GM23338 (cell line): Measurements from ENCODE around the gene EIF4A3. TPM values are rescaled to one million over a fixed set of nuclear protein-coding genes. Genes with fewer than 3 reads are reported as not detected.

Experiments
- ATAC-seq: fragments of 200-7000 bp; cut with Tn5 transposase; 3 replicates; pipeline ENCODE4 v1.9.1; 2020
- DNase-seq: peaks from one replicate; pipeline ENCODE4 v3.0.0-alpha.2; 2015; ENCODE audit warnings: low spot score
- H2AFZ ChIP-seq: fragments of 200-600 bp; sonication (generic); 2 replicates; pipeline ENCODE4 v1.8.0; 2016; ENCODE audit warnings: antibody characterized with exemption, mild to moderate bottlenecking, moderate library complexity
- H3F3A ChIP-seq: fragments of 200-600 bp; sonication (generic); replicated peaks from 2 replicates; pipeline ENCODE4 v1.8.0; 2017; ENCODE audit warnings: antibody characterized with exemption, mixed run types, low read depth
- H3K27ac ChIP-seq: fragments of 200-600 bp; sonication (generic); 2 replicates; pipeline ENCODE4 v1.6.1; 2016; ENCODE audit warnings: low read depth
- H3K27me3 ChIP-seq: fragments of 200-600 bp; sonication (generic); 2 replicates; pipeline ENCODE4 v1.8.0; 2016; ENCODE audit warnings: mild to moderate bottlenecking, mixed run types, moderate library complexity; ENCODE audit not compliant: insufficient read depth
- H3K36me3 ChIP-seq: fragments of 200-600 bp; sonication (generic); 2 replicates; pipeline ENCODE4 v1.8.0; 2016; ENCODE audit warnings: mild to moderate bottlenecking; ENCODE audit not compliant: insufficient read depth
- H3K4me1 ChIP-seq: fragments of 200-600 bp; sonication (generic); 2 replicates; pipeline ENCODE4 v1.8.0; 2016; ENCODE audit warnings: mild to moderate bottlenecking, moderate library complexity; ENCODE audit not compliant: insufficient read depth
- H3K4me2 ChIP-seq: fragments of 200-600 bp; sonication (generic); 2 replicates; pipeline ENCODE4 v1.7.1; 2017; ENCODE audit warnings: mixed run types
- H3K4me3 ChIP-seq: fragments of 200-600 bp; sonication (generic); 2 replicates; pipeline ENCODE4 v1.6.1; 2016; ENCODE audit warnings: mixed run types
- H3K79me2 ChIP-seq: fragments of 200-600 bp; sonication (generic); replicated peaks from 2 replicates; pipeline ENCODE4 v1.8.0; 2017; ENCODE audit warnings: mild to moderate bottlenecking; ENCODE audit not compliant: insufficient read depth
- H3K9me2 ChIP-seq: fragments of 200-600 bp; sonication (generic); 2 replicates; pipeline ENCODE4 v1.8.0; 2017; ENCODE audit not compliant: insufficient read depth
- H4K20me1 ChIP-seq: fragments of 200-600 bp; sonication (generic); replicated peaks from 2 replicates; pipeline ENCODE4 v1.8.0; 2017; ENCODE audit warnings: mild to moderate bottlenecking; ENCODE audit not compliant: insufficient read depth
- H3K27ac Mint-ChIP-seq: 2 replicates; pipeline ENCODE4 v1.8.0; 2020; ENCODE audit warnings: inconsistent platforms, mild to moderate bottlenecking, moderate library complexity, mixed read lengths
- H3K27me3 Mint-ChIP-seq: 3 replicates; pipeline ENCODE4 v1.8.0; 2022; ENCODE audit warnings: low read depth, mild to moderate bottlenecking, moderate library complexity, mixed read lengths, inconsistent platforms; ENCODE audit not compliant: insufficient read depth, poor library complexity
- H3K36me3 Mint-ChIP-seq: 3 replicates; pipeline ENCODE4 v1.8.0; 2021; ENCODE audit warnings: low read depth, mild to moderate bottlenecking, inconsistent platforms, moderate library complexity, mixed read lengths
- H3K4me1 Mint-ChIP-seq: 3 replicates; pipeline ENCODE4 v1.8.0; 2020; ENCODE audit warnings: mild to moderate bottlenecking, inconsistent platforms, mixed read lengths
- H3K4me3 Mint-ChIP-seq: 3 replicates; pipeline ENCODE4 v1.8.0; 2021; ENCODE audit warnings: moderate library complexity, mild to moderate bottlenecking, inconsistent platforms, mixed read lengths
- H3K9me3 Mint-ChIP-seq: 3 replicates; pipeline ENCODE4 v1.8.0; 2020; ENCODE audit warnings: moderate library complexity, mild to moderate bottlenecking, inconsistent platforms, mixed read lengths
- CREB1 ChIP-seq: fragments of 250-450 bp; sonication (Bioruptor Pico); IDR thresholded peaks from 2 replicates; pipeline ENCODE4 v1.5.0; 2020; ENCODE audit warnings: low read depth, mild to moderate bottlenecking, moderate library complexity
- EZH2 ChIP-seq: fragments of 200-600 bp; sonication (generic); IDR thresholded peaks from one replicate; pipeline ENCODE4 v1.8.0; 2017; ENCODE audit warnings: antibody characterized with exemption, mild to moderate bottlenecking, low read depth; ENCODE audit not compliant: unreplicated experiment
- EZH2phosphoT487 ChIP-seq: fragments of 200-600 bp; sonication (generic); IDR thresholded peaks from one replicate; pipeline ENCODE4 v1.8.1; 2018; ENCODE audit warnings: antibody characterized with exemption; ENCODE audit not compliant: unreplicated experiment
- JUNB ChIP-seq: IDR thresholded peaks from one replicate; pipeline ENCODE4 v1.6.1; 2016; ENCODE audit warnings: antibody characterized with exemption; ENCODE audit not compliant: unreplicated experiment
- NANOG ChIP-seq: IDR thresholded peaks from 2 replicates; pipeline ENCODE4 v1.6.1; 2016; ENCODE audit warnings: antibody characterized with exemption, borderline replicate concordance
- POLR2AphosphoS5 ChIP-seq: IDR thresholded peaks from 2 replicates; pipeline ENCODE4 v1.6.1; 2016; ENCODE audit warnings: antibody characterized with exemption, low read depth
- STAT1 ChIP-seq: IDR thresholded peaks from one replicate; pipeline ENCODE4 v1.6.1; 2016; ENCODE audit warnings: antibody characterized with exemption; ENCODE audit not compliant: unreplicated experiment
- ZNF114 ChIP-seq: fragments of 250-450 bp; sonication (Bioruptor Pico); IDR thresholded peaks from 2 replicates; pipeline ENCODE4 v1.5.0; 2020; ENCODE audit warnings: mild to moderate bottlenecking, moderate library complexity
- ZNF331 ChIP-seq: fragments of 250-450 bp; sonication (Bioruptor Pico); IDR thresholded peaks from 2 replicates; pipeline ENCODE4 v1.5.0; 2020; ENCODE audit warnings: low read depth, mild to moderate bottlenecking, moderate library complexity
- polyA plus RNA-seq: library from polyadenylated mRNA; unstranded; fragments of >200 nt; fragmentation: Nextera tagmentation; extraction: Ambion mirVana; gene quantifications from 2 replicates; pipeline ENCODE4 v1.2.1, GENCODE V29; 2016
- total RNA-seq: library from RNA; depleted of rRNA; stranded (reverse); fragments of >200 nt; shearing (Covaris generic); gene quantifications from 2 replicates; pipeline ENCODE4 v1.2.3, GENCODE V29; 2014
- TF ChIP-seq, protein P1 (sequence below): fragments of 250-450 bp; sonication (Bioruptor Pico); IDR thresholded peaks from 2 replicates; pipeline ENCODE4 v1.5.0; 2020; ENCODE audit warnings: mild to moderate bottlenecking, moderate library complexity
- TF ChIP-seq, protein P2 (sequence below): IDR thresholded peaks from one replicate; pipeline ENCODE4 v1.6.1; 2018; ENCODE audit warnings: antibody characterized with exemption; ENCODE audit not compliant: unreplicated experiment
- TF ChIP-seq, protein P3 (sequence below), 2 experiments: fragments of 200-600 bp in 1 of 2; sonication (generic) in 1 of 2; conservative IDR thresholded peaks; 2 replicates each; pipeline versions ENCODE4 v1.5.1 to v1.6.1; 2016 to 2017; ENCODE audit warnings: antibody characterized with exemption in 2 of 2, low read depth in 2 of 2, mild to moderate bottlenecking in 2 of 2, moderate library complexity in 1 of 2
- TF ChIP-seq, protein P4 (sequence below): IDR thresholded peaks from 2 replicates; pipeline ENCODE4 v1.6.1; 2016; ENCODE audit warnings: antibody characterized with exemption

Gene EIF4A3
- total and polyA plus RNA-seq, 2 experiments from 2014 or later = 146 to 156 TPM

DNA sequence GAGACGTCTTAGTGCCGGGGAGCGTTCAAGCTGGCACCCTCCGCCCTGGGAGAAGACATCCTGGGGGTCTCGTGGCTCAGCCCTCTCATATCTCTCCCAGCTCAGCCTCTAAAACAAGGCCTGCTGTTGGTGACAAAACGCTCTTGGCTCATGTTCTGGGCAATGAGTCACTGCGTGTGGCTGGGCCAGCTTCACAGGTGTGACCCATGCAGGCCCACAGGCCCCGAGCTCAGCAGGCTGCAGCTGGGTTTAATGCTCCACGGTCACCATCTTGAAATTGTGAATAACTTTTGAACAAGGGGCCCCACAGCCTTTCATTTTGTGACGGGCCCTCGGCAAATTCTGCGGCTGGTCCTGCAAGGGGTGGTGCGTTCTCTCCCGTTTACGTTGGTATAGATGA lies 23.1 kb downstream of the EIF4A3 start:
- no peak overlapping the region for H3K4me3 ChIP-seq
- ATAC-seq = peak; percentile 7
- TF ChIP-seq NANOG (no peak), POLR2AphosphoS5 (no peak), STAT1 (no peak), EZH2phosphoT487 (no peak), CREB1 (CRISPR knock-in tag) (no peak), JUNB (no peak), EZH2 (no peak), ZNF331 (CRISPR knock-in tag) (no peak), ZNF114 (CRISPR knock-in tag) (no peak)
- TF ChIP-seq, protein P1, sequence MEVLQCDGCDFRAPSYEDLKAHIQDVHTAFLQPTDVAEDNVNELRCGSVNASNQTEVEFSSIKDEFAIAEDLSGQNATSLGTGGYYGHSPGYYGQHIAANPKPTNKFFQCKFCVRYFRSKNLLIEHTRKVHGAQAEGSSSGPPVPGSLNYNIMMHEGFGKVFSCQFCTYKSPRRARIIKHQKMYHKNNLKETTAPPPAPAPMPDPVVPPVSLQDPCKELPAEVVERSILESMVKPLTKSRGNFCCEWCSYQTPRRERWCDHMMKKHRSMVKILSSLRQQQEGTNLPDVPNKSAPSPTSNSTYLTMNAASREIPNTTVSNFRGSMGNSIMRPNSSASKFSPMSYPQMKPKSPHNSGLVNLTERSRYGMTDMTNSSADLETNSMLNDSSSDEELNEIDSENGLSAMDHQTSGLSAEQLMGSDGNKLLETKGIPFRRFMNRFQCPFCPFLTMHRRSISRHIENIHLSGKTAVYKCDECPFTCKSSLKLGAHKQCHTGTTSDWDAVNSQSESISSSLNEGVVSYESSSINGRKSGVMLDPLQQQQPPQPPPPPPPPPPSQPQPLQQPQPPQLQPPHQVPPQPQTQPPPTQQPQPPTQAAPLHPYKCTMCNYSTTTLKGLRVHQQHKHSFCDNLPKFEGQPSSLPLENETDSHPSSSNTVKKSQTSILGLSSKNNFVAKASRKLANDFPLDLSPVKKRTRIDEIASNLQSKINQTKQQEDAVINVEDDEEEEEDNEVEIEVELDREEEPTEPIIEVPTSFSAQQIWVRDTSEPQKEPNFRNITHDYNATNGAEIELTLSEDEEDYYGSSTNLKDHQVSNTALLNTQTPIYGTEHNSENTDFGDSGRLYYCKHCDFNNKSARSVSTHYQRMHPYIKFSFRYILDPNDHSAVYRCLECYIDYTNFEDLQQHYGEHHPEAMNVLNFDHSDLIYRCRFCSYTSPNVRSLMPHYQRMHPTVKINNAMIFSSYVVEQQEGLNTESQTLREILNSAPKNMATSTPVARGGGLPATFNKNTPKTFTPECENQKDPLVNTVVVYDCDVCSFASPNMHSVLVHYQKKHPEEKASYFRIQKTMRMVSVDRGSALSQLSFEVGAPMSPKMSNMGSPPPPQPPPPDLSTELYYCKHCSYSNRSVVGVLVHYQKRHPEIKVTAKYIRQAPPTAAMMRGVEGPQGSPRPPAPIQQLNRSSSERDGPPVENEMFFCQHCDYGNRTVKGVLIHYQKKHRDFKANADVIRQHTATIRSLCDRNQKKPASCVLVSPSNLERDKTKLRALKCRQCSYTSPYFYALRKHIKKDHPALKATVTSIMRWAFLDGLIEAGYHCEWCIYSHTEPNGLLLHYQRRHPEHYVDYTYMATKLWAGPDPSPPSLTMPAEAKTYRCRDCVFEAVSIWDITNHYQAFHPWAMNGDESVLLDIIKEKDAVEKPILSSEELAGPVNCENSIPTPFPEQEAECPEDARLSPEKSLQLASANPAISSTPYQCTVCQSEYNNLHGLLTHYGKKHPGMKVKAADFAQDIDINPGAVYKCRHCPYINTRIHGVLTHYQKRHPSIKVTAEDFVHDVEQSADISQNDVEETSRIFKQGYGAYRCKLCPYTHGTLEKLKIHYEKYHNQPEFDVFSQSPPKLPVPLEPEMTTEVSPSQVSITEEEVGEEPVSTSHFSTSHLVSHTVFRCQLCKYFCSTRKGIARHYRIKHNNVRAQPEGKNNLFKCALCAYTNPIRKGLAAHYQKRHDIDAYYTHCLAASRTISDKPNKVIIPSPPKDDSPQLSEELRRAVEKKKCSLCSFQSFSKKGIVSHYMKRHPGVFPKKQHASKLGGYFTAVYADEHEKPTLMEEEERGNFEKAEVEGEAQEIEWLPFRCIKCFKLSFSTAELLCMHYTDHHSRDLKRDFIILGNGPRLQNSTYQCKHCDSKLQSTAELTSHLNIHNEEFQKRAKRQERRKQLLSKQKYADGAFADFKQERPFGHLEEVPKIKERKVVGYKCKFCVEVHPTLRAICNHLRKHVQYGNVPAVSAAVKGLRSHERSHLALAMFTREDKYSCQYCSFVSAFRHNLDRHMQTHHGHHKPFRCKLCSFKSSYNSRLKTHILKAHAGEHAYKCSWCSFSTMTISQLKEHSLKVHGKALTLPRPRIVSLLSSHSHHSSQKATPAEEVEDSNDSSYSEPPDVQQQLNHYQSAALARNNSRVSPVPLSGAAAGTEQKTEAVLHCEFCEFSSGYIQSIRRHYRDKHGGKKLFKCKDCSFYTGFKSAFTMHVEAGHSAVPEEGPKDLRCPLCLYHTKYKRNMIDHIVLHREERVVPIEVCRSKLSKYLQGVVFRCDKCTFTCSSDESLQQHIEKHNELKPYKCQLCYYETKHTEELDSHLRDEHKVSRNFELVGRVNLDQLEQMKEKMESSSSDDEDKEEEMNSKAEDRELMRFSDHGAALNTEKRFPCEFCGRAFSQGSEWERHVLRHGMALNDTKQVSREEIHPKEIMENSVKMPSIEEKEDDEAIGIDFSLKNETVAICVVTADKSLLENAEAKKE (CRISPR knock-in tag) = no peak
- TF ChIP-seq, protein P2, sequence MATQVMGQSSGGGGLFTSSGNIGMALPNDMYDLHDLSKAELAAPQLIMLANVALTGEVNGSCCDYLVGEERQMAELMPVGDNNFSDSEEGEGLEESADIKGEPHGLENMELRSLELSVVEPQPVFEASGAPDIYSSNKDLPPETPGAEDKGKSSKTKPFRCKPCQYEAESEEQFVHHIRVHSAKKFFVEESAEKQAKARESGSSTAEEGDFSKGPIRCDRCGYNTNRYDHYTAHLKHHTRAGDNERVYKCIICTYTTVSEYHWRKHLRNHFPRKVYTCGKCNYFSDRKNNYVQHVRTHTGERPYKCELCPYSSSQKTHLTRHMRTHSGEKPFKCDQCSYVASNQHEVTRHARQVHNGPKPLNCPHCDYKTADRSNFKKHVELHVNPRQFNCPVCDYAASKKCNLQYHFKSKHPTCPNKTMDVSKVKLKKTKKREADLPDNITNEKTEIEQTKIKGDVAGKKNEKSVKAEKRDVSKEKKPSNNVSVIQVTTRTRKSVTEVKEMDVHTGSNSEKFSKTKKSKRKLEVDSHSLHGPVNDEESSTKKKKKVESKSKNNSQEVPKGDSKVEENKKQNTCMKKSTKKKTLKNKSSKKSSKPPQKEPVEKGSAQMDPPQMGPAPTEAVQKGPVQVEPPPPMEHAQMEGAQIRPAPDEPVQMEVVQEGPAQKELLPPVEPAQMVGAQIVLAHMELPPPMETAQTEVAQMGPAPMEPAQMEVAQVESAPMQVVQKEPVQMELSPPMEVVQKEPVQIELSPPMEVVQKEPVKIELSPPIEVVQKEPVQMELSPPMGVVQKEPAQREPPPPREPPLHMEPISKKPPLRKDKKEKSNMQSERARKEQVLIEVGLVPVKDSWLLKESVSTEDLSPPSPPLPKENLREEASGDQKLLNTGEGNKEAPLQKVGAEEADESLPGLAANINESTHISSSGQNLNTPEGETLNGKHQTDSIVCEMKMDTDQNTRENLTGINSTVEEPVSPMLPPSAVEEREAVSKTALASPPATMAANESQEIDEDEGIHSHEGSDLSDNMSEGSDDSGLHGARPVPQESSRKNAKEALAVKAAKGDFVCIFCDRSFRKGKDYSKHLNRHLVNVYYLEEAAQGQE = no peak
- TF ChIP-seq, protein P3, sequence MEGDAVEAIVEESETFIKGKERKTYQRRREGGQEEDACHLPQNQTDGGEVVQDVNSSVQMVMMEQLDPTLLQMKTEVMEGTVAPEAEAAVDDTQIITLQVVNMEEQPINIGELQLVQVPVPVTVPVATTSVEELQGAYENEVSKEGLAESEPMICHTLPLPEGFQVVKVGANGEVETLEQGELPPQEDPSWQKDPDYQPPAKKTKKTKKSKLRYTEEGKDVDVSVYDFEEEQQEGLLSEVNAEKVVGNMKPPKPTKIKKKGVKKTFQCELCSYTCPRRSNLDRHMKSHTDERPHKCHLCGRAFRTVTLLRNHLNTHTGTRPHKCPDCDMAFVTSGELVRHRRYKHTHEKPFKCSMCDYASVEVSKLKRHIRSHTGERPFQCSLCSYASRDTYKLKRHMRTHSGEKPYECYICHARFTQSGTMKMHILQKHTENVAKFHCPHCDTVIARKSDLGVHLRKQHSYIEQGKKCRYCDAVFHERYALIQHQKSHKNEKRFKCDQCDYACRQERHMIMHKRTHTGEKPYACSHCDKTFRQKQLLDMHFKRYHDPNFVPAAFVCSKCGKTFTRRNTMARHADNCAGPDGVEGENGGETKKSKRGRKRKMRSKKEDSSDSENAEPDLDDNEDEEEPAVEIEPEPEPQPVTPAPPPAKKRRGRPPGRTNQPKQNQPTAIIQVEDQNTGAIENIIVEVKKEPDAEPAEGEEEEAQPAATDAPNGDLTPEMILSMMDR (conservative IDR thresholded peaks at IDR 0.05; ENCODE audit: low read depth in 2 of 2) = no peak
- TF ChIP-seq, protein P4, sequence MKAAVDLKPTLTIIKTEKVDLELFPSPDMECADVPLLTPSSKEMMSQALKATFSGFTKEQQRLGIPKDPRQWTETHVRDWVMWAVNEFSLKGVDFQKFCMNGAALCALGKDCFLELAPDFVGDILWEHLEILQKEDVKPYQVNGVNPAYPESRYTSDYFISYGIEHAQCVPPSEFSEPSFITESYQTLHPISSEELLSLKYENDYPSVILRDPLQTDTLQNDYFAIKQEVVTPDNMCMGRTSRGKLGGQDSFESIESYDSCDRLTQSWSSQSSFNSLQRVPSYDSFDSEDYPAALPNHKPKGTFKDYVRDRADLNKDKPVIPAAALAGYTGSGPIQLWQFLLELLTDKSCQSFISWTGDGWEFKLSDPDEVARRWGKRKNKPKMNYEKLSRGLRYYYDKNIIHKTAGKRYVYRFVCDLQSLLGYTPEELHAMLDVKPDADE = no peak
- peak overlapping the region; percentile 10; the same call in 1 of the 2 replicates for H3K27ac ChIP-seq
- Mint-ChIP-seq H3K27ac (peak overlapping the region; percentile 83), H3K4me1 (peaks cover 16% of the 10 kb centered on the region), H3K9me3 (no peaks in the 10 kb centered on the region), H3K36me3 (no peaks in the 10 kb centered on the region), H3K27me3 (peaks cover 12% of the 10 kb centered on the region), H3K4me3 (peak overlapping the region; percentile 50; the same call in 1 of the 3 replicates)
- H2AFZ ChIP-seq = peak overlapping the region; percentile 82
- no peaks in the 10 kb centered on the region for H3K79me2 ChIP-seq
- no peak for DNase-seq
- H3K9me2 ChIP-seq = no peaks in the 10 kb centered on the region
- peak overlapping the region; percentile 29 for H3K4me2 ChIP-seq
- H3F3A ChIP-seq = peaks cover 10% of the 10 kb centered on the region; the same call in 1 of the 2 replicates
- H3K27me3 ChIP-seq = no peaks in the 10 kb centered on the region
- H3K4me1 ChIP-seq = peaks cover 12% of the 10 kb centered on the region
- no peaks in the 10 kb centered on the region for H3K36me3 ChIP-seq
- H4K20me1 ChIP-seq = no peaks in the 10 kb centered on the region
